OCI-LY1 (cell line): ENCODE measurements around the gene GID8.

ENCODE experiments used
- H2AFZ ChIP-seq: fragments of 200-600 bp; sonication (generic), shearing (Covaris generic); 2 replicates; pipeline ENCODE4 v1.6.0; 2014; ENCODE audit warnings: antibody characterized with exemption, mild to moderate bottlenecking, low read length
- H3F3A ChIP-seq: fragments of 200-600 bp; sonication (generic), shearing (Covaris generic); 2 replicates; pipeline ENCODE4 v1.6.0; 2014; ENCODE audit warnings: mild to moderate bottlenecking, antibody characterized with exemption, low read length, moderate library complexity; ENCODE audit not compliant: insufficient read depth
- H3K27ac ChIP-seq: fragments of 200-600 bp; sonication (generic); 2 replicates; pipeline ENCODE4 v1.5.1; 2014; ENCODE audit warnings: low read length, mixed run types, mild to moderate bottlenecking, low read depth; ENCODE audit not compliant: poor library complexity, severe bottlenecking
- H3K27me3 ChIP-seq: fragments of 200-600 bp; sonication (generic); 2 replicates; pipeline ENCODE4 v1.6.0; 2014; ENCODE audit warnings: antibody characterized with exemption, mild to moderate bottlenecking, low read length, moderate library complexity; ENCODE audit not compliant: insufficient read depth
- H3K36me3 ChIP-seq: fragments of 200-600 bp; sonication (generic); 2 replicates; pipeline ENCODE4 v1.6.1; 2014; ENCODE audit warnings: mild to moderate bottlenecking, antibody characterized with exemption, low read length, moderate library complexity, mixed read lengths; ENCODE audit not compliant: insufficient read depth
- H3K4me1 ChIP-seq: fragments of 200-600 bp; sonication (generic); 2 replicates; pipeline ENCODE4 v1.5.1; 2014; ENCODE audit warnings: mild to moderate bottlenecking, low read length, moderate library complexity; ENCODE audit not compliant: insufficient read depth, severe bottlenecking
- H3K4me2 ChIP-seq: fragments of 200-600 bp; sonication (generic), shearing (Covaris generic); 2 replicates; pipeline ENCODE4 v1.6.1; 2014; ENCODE audit warnings: low read length
- H3K4me3 ChIP-seq: fragments of 200-600 bp; sonication (generic); 2 replicates; pipeline ENCODE4 v1.5.1; 2014; ENCODE audit warnings: low read length, low read depth, mild to moderate bottlenecking, mixed read lengths; ENCODE audit not compliant: poor library complexity, severe bottlenecking
- H3K79me2 ChIP-seq: fragments of 200-600 bp; shearing (Covaris generic); 2 replicates; pipeline ENCODE4 v1.6.1; 2016; ENCODE audit warnings: mixed run types, low read length, mixed read lengths; ENCODE audit not compliant: insufficient read depth
- H3K9ac ChIP-seq: fragments of 200-600 bp; sonication (generic), shearing (Covaris generic); 2 replicates; pipeline ENCODE4 v1.6.1; 2014; ENCODE audit warnings: mild to moderate bottlenecking, low read length, mixed read lengths
- H3K9me2 ChIP-seq: fragments of 200-600 bp; sonication (generic), shearing (Covaris generic); 2 replicates; pipeline ENCODE4 v1.6.1; 2014; ENCODE audit warnings: low read depth, mild to moderate bottlenecking, low read length, mixed read lengths
- H3K9me3 ChIP-seq: fragments of 200-600 bp; shearing (Covaris generic); 2 replicates; pipeline ENCODE4 v1.6.1; 2014; ENCODE audit warnings: low read length, mixed read lengths
- H4K20me1 ChIP-seq: fragments of 200-600 bp; sonication (generic), shearing (Covaris generic); 2 replicates; pipeline ENCODE4 v1.6.0; 2016; ENCODE audit warnings: mild to moderate bottlenecking, low read length; ENCODE audit not compliant: insufficient read depth
- CTCF ChIP-seq: fragments of 200-600 bp; sonication (generic), shearing (Covaris generic); IDR thresholded peaks from 2 replicates; pipeline ENCODE4 v1.5.1; 2017; ENCODE audit warnings: mild to moderate bottlenecking, antibody characterized with exemption, low read length, moderate library complexity, mixed read lengths
- EZH2 ChIP-seq: fragments of 200-600 bp; sonication (generic), shearing (Covaris generic); IDR thresholded peaks from 2 replicates; pipeline ENCODE4 v1.8.0; 2017; ENCODE audit warnings: borderline replicate concordance, mixed run types, mild to moderate bottlenecking, antibody characterized with exemption, low read length, moderate library complexity, mixed read lengths

GID8 gene

GRCh38 chr20:62943396-62943795 is 5.4 kb downstream of the GID8 start:
- H3K9me3 ChIP-seq: no peaks in the 10 kb centered on the region
- H3F3A ChIP-seq: 0 out of 2 replicates have a peak, but pooled peaks cover 3% of the 10 kb centered on the region
- no peak overlapping the region for H3K4me3 ChIP-seq
- H3K79me2 ChIP-seq: peaks cover 26% of the 10 kb centered on the region
- no peak overlapping the region for H2AFZ ChIP-seq
- no peak overlapping the region for H3K9ac ChIP-seq
- no peak for TF ChIP-seq EZH2
- no peak for TF ChIP-seq CTCF
- H3K27ac ChIP-seq: no peak overlapping the region
- peaks cover 17% of the 10 kb centered on the region for H3K4me1 ChIP-seq
- no peaks in the 10 kb centered on the region for H3K27me3 ChIP-seq
- H4K20me1 ChIP-seq: no peaks in the 10 kb centered on the region
- H3K4me2 ChIP-seq: no peak overlapping the region
- H3K36me3 ChIP-seq: peaks cover 78% of the 10 kb centered on the region
- no peaks in the 10 kb centered on the region for H3K9me2 ChIP-seq

DNA sequence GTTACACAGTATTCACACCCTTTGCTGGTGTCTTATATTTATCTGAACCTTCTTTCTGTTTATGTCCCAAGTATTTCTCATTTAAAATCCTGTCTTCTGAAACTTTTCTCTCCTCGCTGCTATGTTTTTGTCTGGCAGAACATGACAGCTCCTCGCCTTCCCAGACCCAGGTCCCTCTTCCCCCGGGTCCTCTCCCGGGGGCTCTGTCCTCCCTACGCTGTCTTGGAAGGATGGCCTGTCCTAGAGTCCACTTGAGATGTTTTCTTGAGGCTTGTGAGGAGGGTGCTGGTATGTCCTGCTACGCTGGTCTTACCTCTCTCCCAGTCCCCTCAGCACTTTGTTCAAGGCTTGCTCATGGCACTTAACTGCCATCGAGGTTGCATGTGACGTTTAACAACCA is 6.2 kb downstream of the GID8 start:
- H3K4me3 ChIP-seq: no peak overlapping the region
- peaks cover 18% of the 10 kb centered on the region for H3K79me2 ChIP-seq
- no peaks in the 10 kb centered on the region for H4K20me1 ChIP-seq
- no peak for TF ChIP-seq EZH2
- TF ChIP-seq CTCF: no peak
- H3K27me3 ChIP-seq: no peaks in the 10 kb centered on the region
- 0 out of 2 replicates have a peak, but pooled peaks cover 2% of the 10 kb centered on the region for H3K9me3 ChIP-seq
- no peak overlapping the region for H3K4me2 ChIP-seq
- H3K9ac ChIP-seq: no peak overlapping the region
- H2AFZ ChIP-seq: no peak overlapping the region
- peaks cover 13% of the 10 kb centered on the region for H3K4me1 ChIP-seq
- 0 out of 2 replicates have a peak, but pooled peaks cover 3% of the 10 kb centered on the region for H3F3A ChIP-seq
- no peak overlapping the region for H3K27ac ChIP-seq
- H3K36me3 ChIP-seq: peaks cover 86% of the 10 kb centered on the region
- H3K9me2 ChIP-seq: no peaks in the 10 kb centered on the region

DNA sequence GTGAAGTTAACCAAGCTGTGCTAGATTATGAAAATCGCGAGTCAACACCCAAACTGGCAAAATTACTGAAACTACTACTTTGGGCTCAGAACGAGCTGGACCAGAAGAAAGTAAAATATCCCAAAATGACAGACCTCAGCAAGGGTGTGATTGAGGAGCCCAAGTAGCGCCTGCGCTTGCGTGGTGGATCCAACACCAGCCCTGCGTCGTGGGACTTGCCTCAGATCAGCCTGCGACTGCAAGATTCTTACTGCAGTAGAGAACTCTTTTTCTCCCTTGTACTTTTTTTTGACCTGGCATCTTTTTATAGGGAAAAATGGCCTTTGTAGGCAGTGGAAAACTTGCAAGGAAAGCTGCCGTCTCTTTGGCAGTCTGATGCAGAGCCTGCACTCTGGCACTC is 6.8 kb downstream of the GID8 start:
- no peaks in the 10 kb centered on the region for H4K20me1 ChIP-seq
- no peak overlapping the region for H3K27ac ChIP-seq

More for the DNA sequence above, 6.8 kb downstream of the GID8 start:
- Histone ChIP-seq H3F3A (0 out of 2 replicates have a peak, but pooled peaks cover 3% of the 10 kb centered on the region), H3K4me2 (no peak overlapping the region), H3K4me1 (peaks cover 7% of the 10 kb centered on the region), H3K4me3 (no peak overlapping the region), H3K79me2 (peaks cover 12% of the 10 kb centered on the region), H3K36me3 (peaks cover 92% of the 10 kb centered on the region), H3K9ac (no peak overlapping the region), H2AFZ (no peak overlapping the region), H3K27me3 (no peaks in the 10 kb centered on the region), H3K9me2 (no peaks in the 10 kb centered on the region), H3K9me3 (0 out of 2 replicates have a peak, but pooled peaks cover 2% of the 10 kb centered on the region)
- TF ChIP-seq EZH2 (no peak), CTCF (no peak)
